ENCODE data around the gene CGB3.
"Not testable (repeated sequence)": the region's sequence is repeated elsewhere in the genome, so short reads cannot be mapped to it uniquely, and the experiment has no call there.

DNA sequence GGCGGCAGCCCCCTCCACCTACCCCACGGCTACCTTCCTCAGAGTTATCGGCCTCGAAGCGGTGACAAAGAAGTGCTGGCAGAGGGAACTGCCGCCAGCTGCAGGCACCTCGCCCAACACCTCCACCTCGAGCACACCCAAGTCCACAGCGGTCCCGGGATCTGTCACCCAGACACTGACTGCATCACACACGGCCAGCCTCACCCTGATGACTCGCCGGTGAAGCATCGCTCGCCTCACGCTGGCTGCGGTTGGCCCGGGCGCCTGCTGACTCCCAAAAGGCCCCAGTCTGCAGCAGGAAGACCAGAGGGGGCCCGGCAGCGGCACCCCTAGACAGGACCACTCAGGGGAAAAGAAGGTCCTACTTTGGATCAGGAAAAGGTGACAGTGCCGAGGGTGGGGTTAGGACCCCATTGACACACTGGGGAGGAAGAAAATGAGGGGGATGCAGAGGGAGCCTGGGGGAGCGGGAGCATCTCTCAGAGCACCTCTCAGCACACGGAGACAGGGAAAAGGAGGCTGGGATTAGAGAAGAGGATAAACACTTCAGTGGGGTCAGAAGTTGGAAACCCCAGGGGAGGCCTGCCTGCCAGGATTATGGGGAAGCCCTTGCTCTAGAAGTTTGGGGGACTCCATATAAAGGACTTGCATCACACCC is 26.4 kb upstream of the CGB3 start:
- TF ChIP-seq CTCF (conservative IDR thresholded peaks at IDR 0.05; ENCODE audit: low read length); EZH2phosphoT487 (IDR thresholded peaks at IDR 0.05; ENCODE audit: borderline replicate concordance, low read depth, low read length): not testable (repeated sequence)
